Stimulated activated effector memory CD8-positive, alpha-beta T cell treated with anti-CD3 and anti-CD28 coated beads, Interleukin-12 subunit alpha, Interleukin-12 subunit beta, amount 100 ng/mL, for 72 hours (primary cell): ENCODE measurements around the gene SOCS4.
A peak's percentile ranks its signal among the peaks of the same experiment; 100 is the strongest.

Source experiments
- ATAC-seq: fragments of 150-1000 bp; cut with Tn5 transposase; 2 replicates; pipeline ENCODE4 v1.10.0; 2021
- DNase-seq, 2 donors: peaks; one replicate each; pipeline ENCODE4 v3.0.0; 2021 to 2022; ENCODE audit warnings: low spot score in 2 of 2
- H3K27ac Mint-ChIP-seq: one replicate; pipeline ENCODE4 v1.8.0; 2022; ENCODE audit warnings: mild to moderate bottlenecking, mixed read lengths
- H3K36me3 Mint-ChIP-seq: one replicate; pipeline ENCODE4 v1.8.0; 2022; ENCODE audit warnings: mild to moderate bottlenecking, mixed read lengths
- H3K4me1 Mint-ChIP-seq: one replicate; pipeline ENCODE4 v1.8.0; 2022; ENCODE audit warnings: mixed read lengths
- H3K4me3 Mint-ChIP-seq: one replicate; pipeline ENCODE4 v1.8.0; 2022; ENCODE audit warnings: mild to moderate bottlenecking, mixed read lengths
- H3K9me3 Mint-ChIP-seq: one replicate; pipeline ENCODE4 v1.8.0; 2022; ENCODE audit warnings: mixed read lengths

Gene SOCS4

GRCh38 chr14:55094292-55095157 is 67.5 kb downstream of the SOCS4 start:
- Mint-ChIP-seq H3K9me3 (peaks cover 3% of the 10 kb centered on the region), H3K4me1 (peaks cover 31% of the 10 kb centered on the region), H3K36me3 (peaks cover 6% of the 10 kb centered on the region), H3K4me3 (no peak overlapping the region), H3K27ac (no peak overlapping the region)
- ATAC-seq (no peak), DNase-seq (no peak)

GRCh38 chr14:55097881-55098560 is 71.0 kb downstream of the SOCS4 start:
- peaks cover 8% of the 10 kb centered on the region for H3K36me3 Mint-ChIP-seq
- ATAC-seq (peak; percentile 86), DNase-seq (peak; percentile 39 to 82)
- peaks cover 3% of the 10 kb centered on the region for H3K9me3 Mint-ChIP-seq
- peak overlapping the region; percentile 94 for H3K27ac Mint-ChIP-seq
- peak overlapping the region; percentile 63 for H3K4me3 Mint-ChIP-seq
- peaks cover 47% of the 10 kb centered on the region for H3K4me1 Mint-ChIP-seq

DNA sequence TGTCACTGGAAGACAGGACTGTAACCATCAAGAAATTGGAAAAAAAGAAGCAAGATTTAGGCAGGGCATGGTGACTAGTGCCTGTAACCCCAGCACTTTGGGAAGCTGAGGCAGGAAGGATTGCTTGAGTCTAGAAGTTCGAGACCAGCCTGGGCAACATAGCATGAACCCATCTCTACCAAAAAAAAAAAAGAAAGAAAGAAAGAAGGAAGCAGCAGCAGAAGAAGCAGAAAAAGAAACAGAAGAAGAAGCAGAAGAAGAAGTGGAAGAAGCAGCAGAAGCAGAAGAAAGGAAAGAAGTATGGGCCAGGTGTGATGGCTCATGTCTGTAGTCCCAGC is 71.5 kb downstream of the SOCS4 start:
- Mint-ChIP-seq H3K4me3 (peak overlapping the region; percentile 63), H3K36me3 (peaks cover 11% of the 10 kb centered on the region), H3K27ac (peak overlapping the region; percentile 94), H3K9me3 (peaks cover 3% of the 10 kb centered on the region), H3K4me1 (peaks cover 51% of the 10 kb centered on the region)
- DNase-seq: no peak
- ATAC-seq: no peak
